GM12878 (cell line): ENCODE measurements around the gene RIPK4. TPM values are rescaled to one million over a fixed set of nuclear protein-coding genes. Genes with fewer than 3 reads are reported as not detected.

ENCODE experiments used
- ATAC-seq: fragments of 200-7000 bp; cut with Tn5 transposase; 3 replicates; pipeline ENCODE4 v1.9.1; 2020; ENCODE audit warnings: mild to moderate bottlenecking, moderate library complexity
- BruUV-seq: library from RNA; stranded (reverse); fragments of 400-500 nt; replicated peaks from 2 replicates; lab custom pipeline; 2021; lab: Mats Ljungman, UMichigan
- CTCF ChIA-PET: fragments of 300-600 bp; sonication (Branson Sonifier 250); formaldehyde crosslinking; extraction: SDS; loops from one replicate; lab custom pipeline; 2021; ENCODE audit warnings: inconsistent platforms; lab: Yijun Ruan, JAX
- POLR2A ChIA-PET: fragments of 350-600 bp; formaldehyde crosslinking; extraction: SDS; loops from one replicate; lab custom pipeline; 2021; ENCODE audit warnings: inconsistent platforms; lab: Charles Lee
- RAD21 ChIA-PET: fragments of 300-600 bp; sonication (Branson Sonifier 250); formaldehyde crosslinking; loops from one replicate; lab custom pipeline; 2023; ENCODE audit warnings: antibody characterized with exemption; ENCODE audit not compliant: unreplicated experiment; lab: Charles Lee
- SMC1A ChIA-PET: fragments of 300-600 bp; sonication (Branson Sonifier 250); formaldehyde crosslinking; loops from one replicate; lab custom pipeline; 2023; ENCODE audit not compliant: unreplicated experiment, uncharacterized antibody; lab: Charles Lee
- DNase-seq: peaks from one replicate; pipeline ENCODE4 v3.0.0-alpha.2; 2011; ENCODE audit warnings: low read depth, low spot score
- FAIRE-seq: peaks from 3 replicates; lab custom pipeline; 2011; peaks lifted over from hg19 to GRCh38; lab: Jason Lieb, UNC
- H2AFZ ChIP-seq: 2 replicates; pipeline ENCODE4 v1.6.0; 2011; ENCODE audit warnings: low read depth, low read length, control low read depth; ENCODE audit not compliant: control insufficient read depth
- H3K27ac ChIP-seq: 2 replicates; pipeline ENCODE4 v1.5.1; 2011; ENCODE audit warnings: control low read depth; ENCODE audit not compliant: control insufficient read depth, insufficient read depth
- H3K27me3 ChIP-seq, 2 experiments: replicated peaks in 1 of 2; 2 replicates each; pipeline versions ENCODE4 v1.6.0 to v1.6.1; 2011; ENCODE audit warnings: low read length in 1 of 2; ENCODE audit not compliant: control insufficient read depth in 2 of 2, insufficient read depth in 2 of 2
- H3K36me3 ChIP-seq, 2 experiments: 2 replicates each; pipeline ENCODE4 v1.5.1; 2011; ENCODE audit warnings: low read length in 1 of 2; ENCODE audit not compliant: control insufficient read depth in 2 of 2, insufficient read depth in 2 of 2
- H3K4me1 ChIP-seq: 2 replicates; pipeline ENCODE4 v1.6.1; 2011; ENCODE audit warnings: mild to moderate bottlenecking, low read length, moderate library complexity, mixed read lengths; ENCODE audit not compliant: control insufficient read depth, insufficient read depth
- H3K4me2 ChIP-seq: 2 replicates; pipeline ENCODE4 v1.6.0; 2011; ENCODE audit warnings: control low read depth; ENCODE audit not compliant: control insufficient read depth, insufficient read depth
- H3K4me3 ChIP-seq: fragments of 200-600 bp; sonication (generic); 2 replicates; pipeline ENCODE4 v1.5.1; 2016
- H3K79me2 ChIP-seq: 2 replicates; pipeline ENCODE4 v1.6.0; 2011; ENCODE audit warnings: low read length; ENCODE audit not compliant: control insufficient read depth, insufficient read depth
- H3K9ac ChIP-seq: 2 replicates; pipeline ENCODE4 v1.8.0; 2011; ENCODE audit warnings: low read length, control low read depth, mixed read lengths; ENCODE audit not compliant: control insufficient read depth, insufficient read depth
- H3K9me3 ChIP-seq: replicated peaks from 3 replicates; pipeline ENCODE4 v1.5.1; 2011; ENCODE audit warnings: mild to moderate bottlenecking, low read length; ENCODE audit not compliant: control insufficient read depth, insufficient read depth
- H4K20me1 ChIP-seq: 2 replicates; pipeline ENCODE4 v1.6.0; 2011; ENCODE audit not compliant: control insufficient read depth, insufficient read depth
- BHLHE40 ChIP-seq, 2 experiments: fragments of 450-650 bp in 1 of 2; IDR thresholded peaks; 2 replicates each; pipeline ENCODE4 v1.6.1; 2011 to 2017; ENCODE audit warnings: low read depth in 2 of 2, borderline replicate concordance in 1 of 2, improper control_type of control experiment in 1 of 2, low read length in 1 of 2, mild to moderate bottlenecking in 1 of 2
- CHD4 ChIP-seq: fragments of 200-600 bp; sonication (generic); IDR thresholded peaks from 2 replicates; pipeline ENCODE4 v1.6.1; 2016; ENCODE audit warnings: mild to moderate bottlenecking
- EGR1 ChIP-seq, 2 experiments: IDR thresholded peaks; 1 replicate in 1 of 2; 2 replicates in 1 of 2; pipeline ENCODE4 v1.6.1; 2011 to 2012; ENCODE audit warnings: low read depth in 2 of 2, low read length in 2 of 2, borderline replicate concordance in 1 of 2, mild to moderate bottlenecking in 1 of 2, moderate library complexity in 1 of 2
- ELK1 ChIP-seq: IDR thresholded peaks from 2 replicates; pipeline ENCODE4 v1.6.1; 2012; ENCODE audit warnings: low read depth, low read length, improper control_type of control experiment
- ETV6 ChIP-seq, 2 experiments: fragments of 450-650 bp in 1 of 2; IDR thresholded peaks in 1 of 2; conservative IDR thresholded peaks in 1 of 2; 2 replicates each; pipeline ENCODE4 v1.6.1; 2014; ENCODE audit warnings: antibody characterized with exemption in 1 of 2, borderline replicate concordance in 1 of 2, low read depth in 1 of 2, mild to moderate bottlenecking in 1 of 2, moderate library complexity in 1 of 2
- MTA2 ChIP-seq: fragments of 450-650 bp; IDR thresholded peaks from 2 replicates; pipeline ENCODE4 v1.6.1; 2016; ENCODE audit warnings: low read depth, mild to moderate bottlenecking, moderate library complexity
- NR2C1 ChIP-seq: fragments of 450-650 bp; IDR thresholded peaks from 2 replicates; pipeline ENCODE4 v1.6.1; 2017; ENCODE audit warnings: antibody characterized with exemption, mild to moderate bottlenecking, moderate library complexity
- RAD51 ChIP-seq: fragments of 450-650 bp; IDR thresholded peaks from 2 replicates; pipeline ENCODE4 v1.6.1; 2016; ENCODE audit warnings: moderate library complexity, mild to moderate bottlenecking, inconsistent platforms
- RELA ChIP-seq: fragments of 450-650 bp; IDR thresholded peaks from 2 replicates; pipeline ENCODE4 v1.8.0; 2014; ENCODE audit warnings: borderline replicate concordance; ENCODE audit not compliant: partially characterized antibody
- SMC3 ChIP-seq: IDR thresholded peaks from 2 replicates; pipeline ENCODE4 v1.6.1; 2011; ENCODE audit warnings: low read length, improper control_type of control experiment, borderline replicate concordance
- WGBS: methylation state at CpG from one replicate; pipeline ENCODE4 v1.1.6; 2016; ENCODE audit warnings: low lambda C conversion rate; ENCODE audit not compliant: insufficient replicate concordance, insufficient coverage; ENCODE audit errors: missing lambda C conversion rate; 5-methylcytosine and 5-hydroxymethylcytosine counted together
- in situ Hi-C: fragments of 300-500 bp; cut with MboI; formaldehyde crosslinking; loops from 9 replicates; pipeline ENCODE4 v1.14.3; 2018; ENCODE audit warnings: mixed read lengths
- intact Hi-C: fragments of 100-400 bp; cut with micrococcal nuclease; formaldehyde crosslinking; loops from one replicate; pipeline ENCODE4 v1.14.2; 2022; ENCODE audit not compliant: unreplicated experiment
- polyA plus RNA-seq, 11 experiments: library from polyadenylated mRNA; depleted of rRNA in 4 of 11; unstranded in 6 of 11; stranded (reverse) in 5 of 11; fragments of >200 nt; fragmentation: Nextera tagmentation in 4 of 11; fragmentation: Illumina TruSeq in 1 of 11; extraction: Ambion mirVana in 4 of 11; extraction: Trizol in 1 of 11; gene quantifications; 1 replicate in 1 of 11; 2 replicates in 10 of 11; pipeline versions ENCODE4 v1.2.1 to v1.2.3, GENCODE V29; 2011 to 2016; ENCODE audit warnings: inconsistent platforms in 2 of 11, missing spikeins in 2 of 11, low read depth in 1 of 11
- total RNA-seq, 4 experiments: library from RNA; depleted of rRNA in 3 of 4; stranded (reverse); fragments of >200 nt in 3 of 4; fragmentation: Illumina TruSeq in 1 of 4; extraction: Trizol in 1 of 4; gene quantifications; 2 replicates each; pipeline versions ENCODE4 v1.2.1 to v1.2.3, GENCODE V29; 2013 to 2021

The RIPK4 gene
- total and polyA plus RNA-seq, 10 of the 15 experiments (the other 5 are each of a cell fraction or from before 2014, with no cell fraction given), result 0.05 TPM; not detected in 9

- ATAC-seq (no peak), DNase-seq (no peak), FAIRE-seq (no peak)
- intact Hi-C loops (no loop called here), in situ Hi-C loops (no loop called here)
- POLR2A ChIA-PET, result interaction anchor here (1.2 to 1.7 kb wide), 2 partner anchors 127 to 400 kb away, joined by 4 to 6 read pairs; no protein-coding TSS in a partner anchor
- H3K4me3 ChIP-seq, result no peak overlapping the region
- H2AFZ ChIP-seq, result no peak overlapping the region
- H3K4me1 ChIP-seq, result no peaks in the 10 kb centered on the region
- no peaks in the 10 kb centered on the region for H4K20me1 ChIP-seq
- TF ChIP-seq RELA (no peak), SMC3 (no peak), ETV6 (conservative IDR thresholded peaks at IDR 0.05 in 1 of 2, IDR thresholded peaks at IDR 0.05 in 1 of 2; ENCODE audit: borderline replicate concordance in 1 of 2, low read depth in 1 of 2) (no peak), NR2C1 (no peak), EGR1 (IDR thresholded peaks at IDR 0.05; ENCODE audit: borderline replicate concordance in 1 of 2, low read depth in 2 of 2, low read length in 2 of 2) (no peak), RAD51 (no peak), CHD4 (no peak), BHLHE40 (IDR thresholded peaks at IDR 0.05; ENCODE audit: borderline replicate concordance in 1 of 2, low read depth in 2 of 2, low read length in 1 of 2) (no peak), ELK1 (no peak), MTA2 (no peak)
- RAD21 ChIA-PET, result interaction anchor here (1.0 to 1.4 kb wide), 7 partner anchors 12 to 486 kb away, joined by 3 to 10 read pairs (median 3); no protein-coding TSS in a partner anchor
- H3K36me3 ChIP-seq, result no peaks in the 10 kb centered on the region
- H3K79me2 ChIP-seq, result no peaks in the 10 kb centered on the region
- no peaks in the 10 kb centered on the region; the same call in 1 of the 3 replicates for H3K9me3 ChIP-seq
- no TSS peak for BruUV-seq
- peak overlapping the region; percentile 60; the same call in 1 of the 2 replicates for H3K4me2 ChIP-seq
- H3K27ac ChIP-seq, result no peak overlapping the region
- SMC1A ChIA-PET, result interaction anchor here (1.0 to 3.1 kb wide), 10 partner anchors 48 to 486 kb away, joined by 3 to 13 read pairs (median 4); no protein-coding TSS in a partner anchor
- WGBS, result 22% methylated on average over 7 of the region's 10 CpGs
- H3K27me3 ChIP-seq, result peaks cover 9 to 23% of the 10 kb centered on the region in 2 experiments
- CTCF ChIA-PET, result interaction anchor here (0.6 to 3.4 kb wide), 10 partner anchors 17 to 486 kb away, joined by 3 to 21 read pairs (median 4); no protein-coding TSS in a partner anchor
- no peak overlapping the region for H3K9ac ChIP-seq
Measured at GRCh38 chr21:41769111-41769510, 2.3 kb upstream of the RIPK4 start.
